K562 treated with DMSO at 1 percent for 4 hours (cell line): ENCODE results near the gene TLR6. TPM values are rescaled to one million over a fixed set of nuclear protein-coding genes. Genes with fewer than 3 reads are reported as not detected.

Experiments
- total RNA-seq: library from RNA; unstranded; fragments of 300-600 nt; gene quantifications from 2 replicates; pipeline ENCODE4 v1.2.3, GENCODE V29; 2022; ENCODE audit not compliant: insufficient read depth

TLR6 gene, protein sequence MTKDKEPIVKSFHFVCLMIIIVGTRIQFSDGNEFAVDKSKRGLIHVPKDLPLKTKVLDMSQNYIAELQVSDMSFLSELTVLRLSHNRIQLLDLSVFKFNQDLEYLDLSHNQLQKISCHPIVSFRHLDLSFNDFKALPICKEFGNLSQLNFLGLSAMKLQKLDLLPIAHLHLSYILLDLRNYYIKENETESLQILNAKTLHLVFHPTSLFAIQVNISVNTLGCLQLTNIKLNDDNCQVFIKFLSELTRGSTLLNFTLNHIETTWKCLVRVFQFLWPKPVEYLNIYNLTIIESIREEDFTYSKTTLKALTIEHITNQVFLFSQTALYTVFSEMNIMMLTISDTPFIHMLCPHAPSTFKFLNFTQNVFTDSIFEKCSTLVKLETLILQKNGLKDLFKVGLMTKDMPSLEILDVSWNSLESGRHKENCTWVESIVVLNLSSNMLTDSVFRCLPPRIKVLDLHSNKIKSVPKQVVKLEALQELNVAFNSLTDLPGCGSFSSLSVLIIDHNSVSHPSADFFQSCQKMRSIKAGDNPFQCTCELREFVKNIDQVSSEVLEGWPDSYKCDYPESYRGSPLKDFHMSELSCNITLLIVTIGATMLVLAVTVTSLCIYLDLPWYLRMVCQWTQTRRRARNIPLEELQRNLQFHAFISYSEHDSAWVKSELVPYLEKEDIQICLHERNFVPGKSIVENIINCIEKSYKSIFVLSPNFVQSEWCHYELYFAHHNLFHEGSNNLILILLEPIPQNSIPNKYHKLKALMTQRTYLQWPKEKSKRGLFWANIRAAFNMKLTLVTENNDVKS
- 0.16 and 0.41 TPM in 2 replicates for total RNA-seq

GRCh38 chr4:38856524-38857337 is at the start of gene TLR6:
Gene TLR6, minus strand, starts transcription at chr4:38856817. Its CDS starts 27,344 bp downstream, at chr4:38829473.

DNA sequence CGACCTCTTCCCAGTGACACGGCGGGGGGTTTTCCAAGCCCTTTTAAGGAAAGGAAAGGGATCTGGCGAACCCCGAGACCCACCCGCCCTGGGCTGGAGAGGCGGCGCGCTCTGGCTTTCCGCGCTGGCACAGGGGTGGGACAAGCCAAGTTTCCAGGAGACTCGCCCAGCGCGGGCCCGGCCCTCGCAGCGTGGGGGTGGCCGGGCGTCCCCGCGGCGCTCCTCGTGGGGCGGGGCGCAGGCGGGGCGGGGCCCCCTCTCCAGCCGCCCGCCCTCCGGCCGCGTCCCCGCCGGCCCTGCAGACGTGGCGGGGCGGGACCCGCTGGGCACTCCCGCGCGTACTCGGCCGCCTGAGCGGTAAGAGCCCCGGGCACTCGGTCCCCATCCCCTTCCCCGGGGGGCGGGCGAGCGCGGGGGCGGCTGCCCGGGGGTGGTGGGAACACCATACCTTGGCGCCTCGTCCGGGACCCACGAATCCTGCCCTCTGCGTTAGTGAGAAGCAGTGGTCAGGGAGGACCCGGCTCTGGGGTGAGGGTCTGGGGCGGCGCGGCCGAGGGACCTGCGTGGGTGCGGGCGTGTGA is 11.0 kb upstream of the TLR6 start, which contains the start of gene FAM114A1:
Gene FAM114A1, plus strand, starts transcription at position 329 of the 581 bp plus-strand sequence. CDS start 10,273 bp downstream, outside the sequence.

GRCh38 chr4:38804654-38805295 is 51.8 kb downstream of the TLR6 start, which contains the start of gene TLR1:
Gene TLR1, minus strand, starts transcription at chr4:38804791. Its CDS starts 5,960 bp downstream, at chr4:38798831.

DNA sequence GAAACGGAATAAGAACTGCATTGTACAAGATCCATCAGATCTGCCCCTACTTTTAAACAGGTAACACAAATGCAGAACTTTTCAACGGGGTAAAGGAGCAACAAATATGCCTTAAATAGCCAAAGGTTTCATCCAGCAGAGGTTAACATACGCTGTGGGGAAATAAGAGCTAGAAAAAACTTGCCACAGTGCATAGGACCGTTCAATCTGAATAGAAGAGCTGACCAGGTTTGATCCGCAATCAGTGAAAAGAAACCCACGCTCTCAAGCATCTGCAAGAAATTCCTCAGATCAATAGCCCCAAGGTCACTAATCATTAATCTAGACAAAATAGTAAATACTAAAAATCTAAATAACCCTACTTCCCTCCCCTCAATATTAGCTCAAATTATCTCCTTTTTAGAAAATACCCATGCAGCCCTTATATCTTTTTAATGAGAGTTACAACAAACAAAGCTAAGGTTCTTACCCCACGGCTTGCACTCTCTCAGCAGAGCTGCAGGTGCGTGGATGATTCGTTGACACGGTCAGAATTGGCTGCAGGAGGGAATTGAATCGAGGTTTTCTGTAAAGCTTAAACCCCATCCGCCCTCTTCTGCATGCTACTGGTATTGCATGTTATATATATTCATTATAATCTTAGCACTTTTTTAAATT is 74.0 kb downstream of the TLR6 start, which contains the start of gene TLR10:
Gene TLR10, minus strand, starts transcription at position 539 of the 657 bp plus-strand sequence. CDS start 7,400 bp downstream, outside the sequence.

Other genes with a start within 250 kb of the TLR6 start
- 14.0 and 18.5 TPM in 2 replicates for gene KLF3, start 192.6 kb downstream of the TLR6 start, total RNA-seq
- not detected in 2 replicates for gene TLR10, start 73.8 kb downstream of the TLR6 start, total RNA-seq
- gene TLR1, start 52.0 kb downstream of the TLR6 start, total RNA-seq = not detected in 2 replicates
- 10.6 and 13.0 TPM in 2 replicates for gene FAM114A1, start 11.0 kb upstream of the TLR6 start, total RNA-seq
- 2.3 and 3.9 TPM in 2 replicates for gene TMEM156, start 175.6 kb upstream of the TLR6 start, total RNA-seq
- 16.0 and 22.7 TPM in 2 replicates for gene KLHL5, start 205.4 kb upstream of the TLR6 start, total RNA-seq